Fibroblast of peridontal ligament (primary cell): Measurements from ENCODE around the gene MED17.
"Not testable (repeated sequence)": the region's sequence is repeated elsewhere in the genome, so short reads cannot be mapped to it uniquely, and the experiment has no call there.

Source experiments
- DNase-seq: peaks from one replicate; pipeline ENCODE4 v3.0.0-alpha.2; 2010; ENCODE audit errors: extremely low read depth

The MED17 gene

GRCh38 chr11:93757924-93758865 is 25.9 kb upstream of the MED17 start:
- no peak for DNase-seq

GRCh38 chr11:93759123-93759522 is 25.0 kb upstream of the MED17 start:
- DNase-seq: not testable (repeated sequence)

- DNase-seq: no peak
Observed at GRCh38 chr11:93761910-93762309, 22.2 kb upstream of the MED17 start.

- no peak for DNase-seq
Observed at GRCh38 chr11:93765551-93765950, 18.5 kb upstream of the MED17 start.

- DNase-seq: peak; percentile 6
Observed at GRCh38 chr11:93766504-93766903, 17.6 kb upstream of the MED17 start.

GRCh38 chr11:93767018-93767417 is 17.1 kb upstream of the MED17 start:
- DNase-seq: no peak

- DNase-seq: no peak
Observed at GRCh38 chr11:93770160-93770559, 13.9 kb upstream of the MED17 start.

GRCh38 chr11:93772123-93772522 is 12.0 kb upstream of the MED17 start:
- DNase-seq: no peak

- no peak for DNase-seq
Observed at GRCh38 chr11:93773045-93773477, 11.0 kb upstream of the MED17 start.

GRCh38 chr11:93773601-93774200 is 10.4 kb upstream of the MED17 start:
- DNase-seq: no peak

- DNase-seq: not testable (repeated sequence)
Observed at GRCh38 chr11:93774560-93774959, 9.5 kb upstream of the MED17 start.

GRCh38 chr11:93775289-93775688 is 8.8 kb upstream of the MED17 start:
- DNase-seq: no peak

GRCh38 chr11:93783362-93783761 is 720 bp upstream of the MED17 start:
- DNase-seq: no peak

GRCh38 chr11:93783765-93784144 is 327 bp upstream of the MED17 start:
- DNase-seq: no peak

- DNase-seq: no peak
Observed at GRCh38 chr11:93784935-93785360, 866 bp downstream of the MED17 start.

- DNase-seq: peak; percentile 5
Observed at GRCh38 chr11:93791493-93791892, 7.4 kb downstream of the MED17 start.

- DNase-seq: no peak
Observed at GRCh38 chr11:93796441-93797231, 12.6 kb downstream of the MED17 start.

- DNase-seq: no peak
Observed at GRCh38 chr11:93801366-93801765, 17.3 kb downstream of the MED17 start.

GRCh38 chr11:93804879-93805278 is 20.8 kb downstream of the MED17 start:
- no peak for DNase-seq

GRCh38 chr11:93807980-93808379 is 23.9 kb downstream of the MED17 start:
- no peak for DNase-seq

- no peak for DNase-seq
Observed at GRCh38 chr11:93813974-93814373, 29.9 kb downstream of the MED17 start.

- DNase-seq: no peak
Observed at GRCh38 chr11:93814966-93815633, 31.0 kb downstream of the MED17 start.
